ENCODE results near the gene KNDC1.

GRCh38 chr10:133207627-133208026, 47.6 kb downstream of the KNDC1 start:
- TF ChIP-seq, protein P1, sequence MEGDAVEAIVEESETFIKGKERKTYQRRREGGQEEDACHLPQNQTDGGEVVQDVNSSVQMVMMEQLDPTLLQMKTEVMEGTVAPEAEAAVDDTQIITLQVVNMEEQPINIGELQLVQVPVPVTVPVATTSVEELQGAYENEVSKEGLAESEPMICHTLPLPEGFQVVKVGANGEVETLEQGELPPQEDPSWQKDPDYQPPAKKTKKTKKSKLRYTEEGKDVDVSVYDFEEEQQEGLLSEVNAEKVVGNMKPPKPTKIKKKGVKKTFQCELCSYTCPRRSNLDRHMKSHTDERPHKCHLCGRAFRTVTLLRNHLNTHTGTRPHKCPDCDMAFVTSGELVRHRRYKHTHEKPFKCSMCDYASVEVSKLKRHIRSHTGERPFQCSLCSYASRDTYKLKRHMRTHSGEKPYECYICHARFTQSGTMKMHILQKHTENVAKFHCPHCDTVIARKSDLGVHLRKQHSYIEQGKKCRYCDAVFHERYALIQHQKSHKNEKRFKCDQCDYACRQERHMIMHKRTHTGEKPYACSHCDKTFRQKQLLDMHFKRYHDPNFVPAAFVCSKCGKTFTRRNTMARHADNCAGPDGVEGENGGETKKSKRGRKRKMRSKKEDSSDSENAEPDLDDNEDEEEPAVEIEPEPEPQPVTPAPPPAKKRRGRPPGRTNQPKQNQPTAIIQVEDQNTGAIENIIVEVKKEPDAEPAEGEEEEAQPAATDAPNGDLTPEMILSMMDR (conservative IDR thresholded peaks at IDR 0.05; ENCODE audit: low read depth in 2 of 2): no peak
- no peak for TF ChIP-seq STAT1 (IDR thresholded peaks at IDR 0.05; ENCODE audit: unreplicated experiment)
- no peak for TF ChIP-seq EZH2 (IDR thresholded peaks at IDR 0.05; ENCODE audit: low read depth, unreplicated experiment)
- TF ChIP-seq, protein P2, sequence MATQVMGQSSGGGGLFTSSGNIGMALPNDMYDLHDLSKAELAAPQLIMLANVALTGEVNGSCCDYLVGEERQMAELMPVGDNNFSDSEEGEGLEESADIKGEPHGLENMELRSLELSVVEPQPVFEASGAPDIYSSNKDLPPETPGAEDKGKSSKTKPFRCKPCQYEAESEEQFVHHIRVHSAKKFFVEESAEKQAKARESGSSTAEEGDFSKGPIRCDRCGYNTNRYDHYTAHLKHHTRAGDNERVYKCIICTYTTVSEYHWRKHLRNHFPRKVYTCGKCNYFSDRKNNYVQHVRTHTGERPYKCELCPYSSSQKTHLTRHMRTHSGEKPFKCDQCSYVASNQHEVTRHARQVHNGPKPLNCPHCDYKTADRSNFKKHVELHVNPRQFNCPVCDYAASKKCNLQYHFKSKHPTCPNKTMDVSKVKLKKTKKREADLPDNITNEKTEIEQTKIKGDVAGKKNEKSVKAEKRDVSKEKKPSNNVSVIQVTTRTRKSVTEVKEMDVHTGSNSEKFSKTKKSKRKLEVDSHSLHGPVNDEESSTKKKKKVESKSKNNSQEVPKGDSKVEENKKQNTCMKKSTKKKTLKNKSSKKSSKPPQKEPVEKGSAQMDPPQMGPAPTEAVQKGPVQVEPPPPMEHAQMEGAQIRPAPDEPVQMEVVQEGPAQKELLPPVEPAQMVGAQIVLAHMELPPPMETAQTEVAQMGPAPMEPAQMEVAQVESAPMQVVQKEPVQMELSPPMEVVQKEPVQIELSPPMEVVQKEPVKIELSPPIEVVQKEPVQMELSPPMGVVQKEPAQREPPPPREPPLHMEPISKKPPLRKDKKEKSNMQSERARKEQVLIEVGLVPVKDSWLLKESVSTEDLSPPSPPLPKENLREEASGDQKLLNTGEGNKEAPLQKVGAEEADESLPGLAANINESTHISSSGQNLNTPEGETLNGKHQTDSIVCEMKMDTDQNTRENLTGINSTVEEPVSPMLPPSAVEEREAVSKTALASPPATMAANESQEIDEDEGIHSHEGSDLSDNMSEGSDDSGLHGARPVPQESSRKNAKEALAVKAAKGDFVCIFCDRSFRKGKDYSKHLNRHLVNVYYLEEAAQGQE (IDR thresholded peaks at IDR 0.05; ENCODE audit: unreplicated experiment): no peak
- TF ChIP-seq JUNB (IDR thresholded peaks at IDR 0.05; ENCODE audit: unreplicated experiment): no peak
- no peak for TF ChIP-seq EZH2phosphoT487 (IDR thresholded peaks at IDR 0.05; ENCODE audit: unreplicated experiment)
- TF ChIP-seq CREB1 (CRISPR knock-in tag; IDR thresholded peaks at IDR 0.05; ENCODE audit: low read depth): no peak
- no peak for TF ChIP-seq NANOG (IDR thresholded peaks at IDR 0.05; ENCODE audit: borderline replicate concordance)
- no peak for TF ChIP-seq POLR2AphosphoS5 (IDR thresholded peaks at IDR 0.05; ENCODE audit: low read depth)

Measured in GM23338 (cell line).